A549 (cell line): Measurements from ENCODE around the gene USP24.

Experiments used
- EP300 ChIP-seq, 2 experiments: fragments of >200 bp; sonication (Bioruptor Twin); formaldehyde crosslinking; IDR thresholded peaks; 2 replicates in 1 of 2; 3 replicates in 1 of 2; pipeline ENCODE4 v1.6.1; 2016 to 2017
- POLR2A ChIP-seq: IDR thresholded peaks from 2 replicates; pipeline ENCODE4 v1.6.1; 2012; ENCODE audit warnings: mild to moderate bottlenecking, low read length
- TF ChIP-seq, protein P1 (sequence below): fragments of >200 bp; sonication (Bioruptor Twin); formaldehyde crosslinking; IDR thresholded peaks from 3 replicates; pipeline ENCODE4 v1.5.1; 2016

DNA sequence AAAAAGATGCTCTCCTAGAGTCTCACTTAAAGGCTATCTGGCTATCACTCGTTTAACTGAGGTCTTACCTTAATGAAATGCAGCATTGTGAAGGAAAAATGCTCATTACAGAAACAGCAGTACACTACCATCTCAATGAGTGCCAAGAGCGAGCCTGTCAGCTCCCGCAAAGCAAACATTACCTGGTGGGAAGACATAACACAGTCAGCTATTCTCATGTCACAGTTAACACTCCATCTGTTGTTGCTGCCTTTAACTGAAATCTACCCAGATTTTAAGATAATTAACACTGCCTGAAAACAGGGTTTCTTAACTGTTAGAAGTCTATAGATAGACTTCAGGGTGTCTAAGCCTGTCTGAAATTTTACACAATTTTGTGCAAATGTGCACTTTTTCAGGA is 136.7 kb downstream of the USP24 start:
- no peak for TF ChIP-seq POLR2A
- TF ChIP-seq EP300 (IDR thresholded peaks at IDR 0.05) = no peak
- TF ChIP-seq, protein P1, sequence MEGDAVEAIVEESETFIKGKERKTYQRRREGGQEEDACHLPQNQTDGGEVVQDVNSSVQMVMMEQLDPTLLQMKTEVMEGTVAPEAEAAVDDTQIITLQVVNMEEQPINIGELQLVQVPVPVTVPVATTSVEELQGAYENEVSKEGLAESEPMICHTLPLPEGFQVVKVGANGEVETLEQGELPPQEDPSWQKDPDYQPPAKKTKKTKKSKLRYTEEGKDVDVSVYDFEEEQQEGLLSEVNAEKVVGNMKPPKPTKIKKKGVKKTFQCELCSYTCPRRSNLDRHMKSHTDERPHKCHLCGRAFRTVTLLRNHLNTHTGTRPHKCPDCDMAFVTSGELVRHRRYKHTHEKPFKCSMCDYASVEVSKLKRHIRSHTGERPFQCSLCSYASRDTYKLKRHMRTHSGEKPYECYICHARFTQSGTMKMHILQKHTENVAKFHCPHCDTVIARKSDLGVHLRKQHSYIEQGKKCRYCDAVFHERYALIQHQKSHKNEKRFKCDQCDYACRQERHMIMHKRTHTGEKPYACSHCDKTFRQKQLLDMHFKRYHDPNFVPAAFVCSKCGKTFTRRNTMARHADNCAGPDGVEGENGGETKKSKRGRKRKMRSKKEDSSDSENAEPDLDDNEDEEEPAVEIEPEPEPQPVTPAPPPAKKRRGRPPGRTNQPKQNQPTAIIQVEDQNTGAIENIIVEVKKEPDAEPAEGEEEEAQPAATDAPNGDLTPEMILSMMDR = no peak
